Subcutaneous abdominal adipose tissue (tissue), 5 donors: Measurements from ENCODE around the gene SDR42E2.

Source experiments
- H3K27ac ChIP-seq: one replicate; pipeline ENCODE4 v1.7.0; 2013; ENCODE audit warnings: low read depth, mild to moderate bottlenecking, inconsistent platforms, low read length, moderate library complexity
- H3K27me3 ChIP-seq, 5 donors: one replicate each; pipeline ENCODE4 v1.7.0; 2013; ENCODE audit warnings: low read length in 5 of 5, inconsistent platforms in 1 of 5; ENCODE audit not compliant: control insufficient read depth in 5 of 5, insufficient read depth in 4 of 5
- H3K36me3 ChIP-seq, 5 donors: one replicate each; pipeline ENCODE4 v1.7.0; 2013; ENCODE audit warnings: low read length in 5 of 5; ENCODE audit not compliant: control insufficient read depth in 5 of 5, insufficient read depth in 5 of 5
- H3K4me1 ChIP-seq, 5 donors: one replicate each; pipeline ENCODE4 v1.7.0; 2013; ENCODE audit warnings: low read length in 5 of 5, mild to moderate bottlenecking in 3 of 5, moderate library complexity in 1 of 5; ENCODE audit not compliant: control insufficient read depth in 5 of 5, insufficient read depth in 5 of 5
- H3K4me3 ChIP-seq, 5 donors: one replicate each; pipeline ENCODE4 v1.7.0; 2013; ENCODE audit warnings: low read length in 5 of 5, low read depth in 1 of 5
- H3K9ac ChIP-seq, 5 donors: one replicate each; pipeline ENCODE4 v1.7.0; 2013; ENCODE audit warnings: low read length in 5 of 5, mild to moderate bottlenecking in 4 of 5, moderate library complexity in 3 of 5
- H3K9me3 ChIP-seq, 5 donors: one replicate each; pipeline ENCODE4 v1.7.0; 2013; ENCODE audit warnings: low read length in 5 of 5; ENCODE audit not compliant: control insufficient read depth in 5 of 5
- donor health status: healthy.
- donor health status: healthy.
- donor health status: healthy.
- donor health status: healthy.
- donor health status: healthy.

Gene SDR42E2

GRCh38 chr16:22161999-22162655 lies at the start of gene SDR42E2:
Gene SDR42E2 (plus strand): TSS chr16:22162506. CDS start chr16:22165583, 3,077 bp downstream.
- Histone ChIP-seq H3K9ac (no peak within 1 kb of the TSS), H3K36me3 (no peaks in the 10 kb centered on the region), H3K4me3 (peak within 1 kb of the TSS in 1 of 5 donors; percentile 6), H3K27ac (no peak within 1 kb of the TSS), H3K9me3 (peaks cover 0 to 6% (median 0%) of the 10 kb centered on the region in 5 donors), H3K4me1 (peaks cover 0 to 4% (median 3%) of the 10 kb centered on the region in 5 donors), H3K27me3 (peaks cover 7 to 15% (median 11%) of the 10 kb centered on the region in 5 donors)

- no peaks in the 10 kb centered on the region for H3K36me3 ChIP-seq
- no peak overlapping the region for H3K27ac ChIP-seq
Observed at GRCh38 chr16:22116095-22116700, 46.1 kb upstream of the SDR42E2 start.

GRCh38 chr16:22117609-22118008 lies 44.7 kb upstream of the SDR42E2 start:
- no peak overlapping the region for H3K4me3 ChIP-seq
- no peaks in the 10 kb centered on the region for H3K27me3 ChIP-seq
- H3K36me3 ChIP-seq = no peaks in the 10 kb centered on the region
- H3K9ac ChIP-seq = no peak overlapping the region
- no peaks in the 10 kb centered on the region for H3K9me3 ChIP-seq
- no peak overlapping the region for H3K27ac ChIP-seq
- peaks cover 0 to 2% (median 0%) of the 10 kb centered on the region in 5 donors for H3K4me1 ChIP-seq

More at GRCh38 chr16:22116095-22116700, 46.1 kb upstream of the SDR42E2 start:
- Histone ChIP-seq H3K27me3 (peaks cover 0 to 5% (median 0%) of the 10 kb centered on the region in 5 donors), H3K9me3 (no peaks in the 10 kb centered on the region), H3K4me3 (no peak overlapping the region), H3K9ac (no peak overlapping the region), H3K4me1 (peaks cover 0 to 2% (median 0%) of the 10 kb centered on the region in 5 donors)

- no peaks in the 10 kb centered on the region for H3K9me3 ChIP-seq
- no peak overlapping the region for H3K4me3 ChIP-seq
- H3K27me3 ChIP-seq = no peaks in the 10 kb centered on the region
- peaks cover 0 to 2% (median 0%) of the 10 kb centered on the region in 5 donors for H3K4me1 ChIP-seq
- no peak overlapping the region for H3K9ac ChIP-seq
- no peaks in the 10 kb centered on the region for H3K36me3 ChIP-seq
- H3K27ac ChIP-seq = no peak overlapping the region
Observed at GRCh38 chr16:22120440-22120839, 41.9 kb upstream of the SDR42E2 start.

GRCh38 chr16:22122239-22122638 lies 40.1 kb upstream of the SDR42E2 start:
- Histone ChIP-seq H3K4me3 (no peak overlapping the region), H3K27ac (no peak overlapping the region), H3K9me3 (peaks cover 0 to 2% (median 0%) of the 10 kb centered on the region in 5 donors), H3K9ac (no peak overlapping the region), H3K36me3 (no peaks in the 10 kb centered on the region), H3K4me1 (no peaks in the 10 kb centered on the region), H3K27me3 (no peaks in the 10 kb centered on the region)

- H3K27me3 ChIP-seq = no peaks in the 10 kb centered on the region
- no peak overlapping the region for H3K27ac ChIP-seq
- no peak overlapping the region for H3K9ac ChIP-seq
- no peaks in the 10 kb centered on the region for H3K4me1 ChIP-seq
- H3K9me3 ChIP-seq = peaks cover 0 to 2% (median 0%) of the 10 kb centered on the region in 5 donors
- no peaks in the 10 kb centered on the region for H3K36me3 ChIP-seq
- no peak overlapping the region for H3K4me3 ChIP-seq
Observed at GRCh38 chr16:22123146-22123545, 39.2 kb upstream of the SDR42E2 start.

- peaks cover 0 to 2% (median 0%) of the 10 kb centered on the region in 5 donors for H3K9me3 ChIP-seq
- H3K27ac ChIP-seq = no peak overlapping the region
- H3K4me1 ChIP-seq = no peaks in the 10 kb centered on the region
- no peak overlapping the region for H3K9ac ChIP-seq
- no peak overlapping the region for H3K4me3 ChIP-seq
- no peaks in the 10 kb centered on the region for H3K27me3 ChIP-seq
- no peaks in the 10 kb centered on the region for H3K36me3 ChIP-seq
Observed at GRCh38 chr16:22123759-22124490, 38.4 kb upstream of the SDR42E2 start.

- Histone ChIP-seq H3K4me3 (no peak overlapping the region), H3K27ac (no peak overlapping the region), H3K27me3 (no peaks in the 10 kb centered on the region), H3K9me3 (peaks cover 0 to 2% (median 0%) of the 10 kb centered on the region in 5 donors), H3K4me1 (no peaks in the 10 kb centered on the region), H3K36me3 (no peaks in the 10 kb centered on the region), H3K9ac (no peak overlapping the region)
Observed at GRCh38 chr16:22124583-22125284, 37.6 kb upstream of the SDR42E2 start.

GRCh38 chr16:22126037-22126558 lies 36.2 kb upstream of the SDR42E2 start:
- Histone ChIP-seq H3K27ac (no peak overlapping the region), H3K4me1 (no peaks in the 10 kb centered on the region), H3K9me3 (peaks cover 0 to 2% (median 0%) of the 10 kb centered on the region in 5 donors), H3K4me3 (no peak overlapping the region), H3K9ac (no peak overlapping the region), H3K36me3 (no peaks in the 10 kb centered on the region), H3K27me3 (no peaks in the 10 kb centered on the region)
